Esophagus muscularis mucosa (tissue), 4 donors: Measurements from ENCODE around the gene GNG2.

Source experiments
- EP300 ChIP-seq: sonication (generic); formaldehyde crosslinking; IDR thresholded peaks from one replicate; pipeline ENCODE4 v1.6.1; 2017; ENCODE audit warnings: antibody characterized with exemption
- POLR2A ChIP-seq: fragments of 450-650 bp; IDR thresholded peaks from one replicate; pipeline ENCODE4 v1.6.1; 2017; ENCODE audit warnings: antibody characterized with exemption, moderate library complexity, mild to moderate bottlenecking, low read depth
- TF ChIP-seq, protein P1 (sequence below), 3 experiments: fragments of 200-600 bp in 2 of 3; fragments of 450-650 bp in 1 of 3; sonication (generic) in 2 of 3; IDR thresholded peaks; one replicate each; pipeline ENCODE4 v1.5.1; 2017 to 2019; ENCODE audit warnings: antibody characterized with exemption in 3 of 3, mild to moderate bottlenecking in 2 of 3, moderate library complexity in 1 of 3

DNA sequence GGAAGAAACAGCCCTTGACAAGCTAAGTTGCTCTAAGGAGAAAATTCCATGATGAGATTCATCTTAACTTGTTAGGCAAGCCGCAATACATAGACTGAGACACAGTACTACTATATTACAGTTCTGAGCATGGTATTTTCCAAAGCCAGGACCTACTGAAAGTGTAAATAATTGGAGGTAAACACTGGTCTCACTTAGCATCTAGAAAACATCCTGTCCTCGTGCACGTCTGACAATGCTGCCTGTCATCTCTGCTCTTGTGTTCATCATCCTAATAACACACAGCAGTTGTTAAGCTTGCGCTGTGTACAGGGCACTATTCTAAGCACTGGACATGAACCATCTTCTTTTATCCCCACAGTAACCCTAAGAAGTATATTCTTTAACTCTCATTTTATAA, 64.2 kb downstream of the GNG2 start:
- TF ChIP-seq, protein P1, sequence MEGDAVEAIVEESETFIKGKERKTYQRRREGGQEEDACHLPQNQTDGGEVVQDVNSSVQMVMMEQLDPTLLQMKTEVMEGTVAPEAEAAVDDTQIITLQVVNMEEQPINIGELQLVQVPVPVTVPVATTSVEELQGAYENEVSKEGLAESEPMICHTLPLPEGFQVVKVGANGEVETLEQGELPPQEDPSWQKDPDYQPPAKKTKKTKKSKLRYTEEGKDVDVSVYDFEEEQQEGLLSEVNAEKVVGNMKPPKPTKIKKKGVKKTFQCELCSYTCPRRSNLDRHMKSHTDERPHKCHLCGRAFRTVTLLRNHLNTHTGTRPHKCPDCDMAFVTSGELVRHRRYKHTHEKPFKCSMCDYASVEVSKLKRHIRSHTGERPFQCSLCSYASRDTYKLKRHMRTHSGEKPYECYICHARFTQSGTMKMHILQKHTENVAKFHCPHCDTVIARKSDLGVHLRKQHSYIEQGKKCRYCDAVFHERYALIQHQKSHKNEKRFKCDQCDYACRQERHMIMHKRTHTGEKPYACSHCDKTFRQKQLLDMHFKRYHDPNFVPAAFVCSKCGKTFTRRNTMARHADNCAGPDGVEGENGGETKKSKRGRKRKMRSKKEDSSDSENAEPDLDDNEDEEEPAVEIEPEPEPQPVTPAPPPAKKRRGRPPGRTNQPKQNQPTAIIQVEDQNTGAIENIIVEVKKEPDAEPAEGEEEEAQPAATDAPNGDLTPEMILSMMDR (IDR thresholded peaks at IDR 0.05), result no peak
- TF ChIP-seq POLR2A (no peak), EP300 (no peak)
